ENCODE results near the gene ANGEL2.

GRCh38 chr1:213020016-213020415 lies 4.3 kb upstream of the ANGEL2 start:
- TF ChIP-seq CTCF (IDR thresholded peaks at IDR 0.05) (no peak), POLR2AphosphoS5 (IDR thresholded peaks at IDR 0.05; ENCODE audit: low read depth, low read length) (no peak)

All from Panc1 (cell line).